Brain microvascular endothelial cell (primary cell): Measurements from ENCODE around the gene ZC3H18.

Experiments used
- DNase-seq: peaks from one replicate; pipeline ENCODE4 v3.0.0-alpha.2; 2020
- H3K27ac ChIP-seq: fragments of 250-450 bp; sonication (Bioruptor Pico); 2 replicates; pipeline ENCODE4 v1.5.1; 2020; ENCODE audit warnings: mild to moderate bottlenecking, moderate library complexity
- H3K27me3 ChIP-seq: fragments of 250-450 bp; sonication (Bioruptor Pico); replicated peaks from 2 replicates; pipeline ENCODE4 v1.5.1; 2020; ENCODE audit warnings: mild to moderate bottlenecking
- H3K36me3 ChIP-seq: fragments of 250-450 bp; sonication (Bioruptor Pico); replicated peaks from 2 replicates; pipeline ENCODE4 v1.5.1; 2020; ENCODE audit warnings: mild to moderate bottlenecking
- H3K4me3 ChIP-seq: 2 replicates; pipeline ENCODE4 v1.5.1; 2011; ENCODE audit warnings: low read depth, mild to moderate bottlenecking, control low read depth, low read length, moderate library complexity
- in situ Hi-C: cut with HindIII; loops from 2 replicates; pipeline ENCODE4 v1.10.0; 2017; ENCODE audit warnings: low sequenced_read_pairs, low pct_ligation_motif_present
- TF ChIP-seq, protein P1 (sequence below): IDR thresholded peaks from 2 replicates; pipeline ENCODE4 v1.5.1; 2011; ENCODE audit warnings: low read depth, mild to moderate bottlenecking, moderate library complexity, low read length, control low read depth, inconsistent platforms; ENCODE audit errors: missing control alignments

ZC3H18 gene

DNA sequence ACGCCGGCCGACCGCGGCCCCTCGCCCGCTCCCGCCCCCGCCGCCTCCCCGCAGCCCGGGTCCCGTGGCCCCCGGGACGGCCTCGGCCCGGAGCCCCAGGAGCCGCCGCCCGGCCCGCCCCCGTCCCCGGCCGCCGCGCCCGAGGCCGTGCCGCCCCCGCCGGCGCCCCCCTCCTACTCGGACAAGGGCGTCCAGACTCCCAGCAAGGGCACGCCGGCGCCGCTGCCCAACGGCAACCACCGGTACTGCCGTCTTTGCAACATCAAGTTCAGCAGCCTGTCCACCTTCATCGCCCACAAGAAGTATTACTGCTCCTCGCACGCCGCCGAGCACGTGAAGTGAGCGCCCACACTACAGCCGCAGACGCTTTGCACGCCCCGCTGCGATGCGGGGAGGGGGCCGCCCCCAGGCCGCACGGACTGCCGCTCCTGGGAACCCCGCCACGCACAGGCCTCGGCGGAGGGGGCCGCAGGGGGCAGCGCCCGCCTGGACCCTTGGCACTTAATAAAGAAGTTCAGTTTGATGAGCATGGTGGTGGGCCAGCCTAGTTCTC lies 35.5 kb upstream of the ZC3H18 start:
- H3K27ac ChIP-seq: no peak overlapping the region
- DNase-seq: peak; percentile 13
- in situ Hi-C loops: loop anchor here (25.0 kb wide), 1 partner anchor 97 kb away; no protein-coding TSS in a partner anchor

DNA sequence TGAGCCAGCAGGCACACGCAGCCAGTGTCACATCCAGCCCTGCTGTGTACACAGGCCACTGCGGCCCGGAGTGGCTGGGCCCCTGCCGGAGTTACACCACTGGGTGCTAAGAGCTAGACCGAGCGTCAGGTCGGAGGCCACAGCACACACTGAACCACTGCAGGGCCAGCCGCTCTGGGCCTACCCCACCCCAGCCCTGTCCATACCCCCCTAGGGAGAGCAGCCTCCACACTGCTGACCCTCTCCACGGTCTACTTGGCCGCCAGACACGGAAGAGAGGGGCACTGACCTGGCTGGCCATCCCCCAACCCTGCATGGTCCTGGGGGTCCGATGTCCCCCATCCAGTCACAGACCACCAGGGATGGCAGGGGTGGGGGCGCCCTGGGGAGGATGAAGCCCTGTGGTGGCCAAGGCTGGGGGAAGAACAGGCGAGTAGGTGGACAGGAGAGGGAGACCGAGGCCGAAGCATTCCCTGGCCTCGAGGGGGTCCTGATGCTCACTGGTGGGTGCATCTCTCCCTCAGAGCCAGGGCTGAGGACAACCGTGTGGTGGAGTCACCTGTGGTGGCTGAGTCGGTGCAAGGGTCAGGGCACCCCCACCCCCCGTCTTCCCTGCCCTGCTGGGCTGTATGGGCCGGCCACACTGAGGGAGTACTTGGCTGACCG lies 34.9 kb upstream of the ZC3H18 start:
- peaks cover 13% of the 10 kb centered on the region for H3K27me3 ChIP-seq

More for the DNA sequence above, 35.5 kb upstream of the ZC3H18 start:
- peak overlapping the region; percentile 43 for H3K4me3 ChIP-seq
- peaks cover 7% of the 10 kb centered on the region for H3K27me3 ChIP-seq
- no peaks in the 10 kb centered on the region for H3K36me3 ChIP-seq
- TF ChIP-seq, protein P1, sequence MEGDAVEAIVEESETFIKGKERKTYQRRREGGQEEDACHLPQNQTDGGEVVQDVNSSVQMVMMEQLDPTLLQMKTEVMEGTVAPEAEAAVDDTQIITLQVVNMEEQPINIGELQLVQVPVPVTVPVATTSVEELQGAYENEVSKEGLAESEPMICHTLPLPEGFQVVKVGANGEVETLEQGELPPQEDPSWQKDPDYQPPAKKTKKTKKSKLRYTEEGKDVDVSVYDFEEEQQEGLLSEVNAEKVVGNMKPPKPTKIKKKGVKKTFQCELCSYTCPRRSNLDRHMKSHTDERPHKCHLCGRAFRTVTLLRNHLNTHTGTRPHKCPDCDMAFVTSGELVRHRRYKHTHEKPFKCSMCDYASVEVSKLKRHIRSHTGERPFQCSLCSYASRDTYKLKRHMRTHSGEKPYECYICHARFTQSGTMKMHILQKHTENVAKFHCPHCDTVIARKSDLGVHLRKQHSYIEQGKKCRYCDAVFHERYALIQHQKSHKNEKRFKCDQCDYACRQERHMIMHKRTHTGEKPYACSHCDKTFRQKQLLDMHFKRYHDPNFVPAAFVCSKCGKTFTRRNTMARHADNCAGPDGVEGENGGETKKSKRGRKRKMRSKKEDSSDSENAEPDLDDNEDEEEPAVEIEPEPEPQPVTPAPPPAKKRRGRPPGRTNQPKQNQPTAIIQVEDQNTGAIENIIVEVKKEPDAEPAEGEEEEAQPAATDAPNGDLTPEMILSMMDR: peak; percentile 19

DNA sequence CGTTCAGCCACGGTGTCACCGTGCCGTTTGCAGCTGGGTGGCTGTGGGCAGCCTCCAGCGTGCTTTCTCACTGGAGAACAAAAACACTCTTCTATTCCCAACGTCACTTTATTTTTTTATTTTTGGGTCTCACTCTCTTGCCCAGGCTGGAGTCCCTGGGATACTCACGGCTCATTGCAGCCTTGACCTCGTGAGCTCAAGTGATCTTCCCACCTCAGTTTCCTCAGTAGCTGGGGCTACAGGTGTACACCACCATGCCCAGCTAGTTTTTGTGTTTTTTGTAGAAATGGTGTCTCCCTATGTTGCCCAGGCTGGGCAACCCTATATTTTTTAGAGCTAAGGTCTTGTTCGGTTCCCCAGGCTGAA lies 34.4 kb upstream of the ZC3H18 start:
- in situ Hi-C loops: loop anchor here (25.0 kb wide), 1 partner anchor 99 kb away; no protein-coding TSS in a partner anchor
- no peaks in the 10 kb centered on the region for H3K36me3 ChIP-seq
- H3K4me3 ChIP-seq: no peak overlapping the region
- TF ChIP-seq, protein P1: no peak
- H3K27ac ChIP-seq: no peak overlapping the region
- no peak for DNase-seq
- H3K27me3 ChIP-seq: peaks cover 18% of the 10 kb centered on the region

More for the DNA sequence above, 34.9 kb upstream of the ZC3H18 start:
- no peak overlapping the region for H3K27ac ChIP-seq
- DNase-seq: no peak
- H3K4me3 ChIP-seq: peak overlapping the region; percentile 43
- in situ Hi-C loops: loop anchor here (25.0 kb wide), 1 partner anchor 98 kb away; no protein-coding TSS in a partner anchor
- TF ChIP-seq, protein P1: no peak
- H3K36me3 ChIP-seq: no peaks in the 10 kb centered on the region

DNA sequence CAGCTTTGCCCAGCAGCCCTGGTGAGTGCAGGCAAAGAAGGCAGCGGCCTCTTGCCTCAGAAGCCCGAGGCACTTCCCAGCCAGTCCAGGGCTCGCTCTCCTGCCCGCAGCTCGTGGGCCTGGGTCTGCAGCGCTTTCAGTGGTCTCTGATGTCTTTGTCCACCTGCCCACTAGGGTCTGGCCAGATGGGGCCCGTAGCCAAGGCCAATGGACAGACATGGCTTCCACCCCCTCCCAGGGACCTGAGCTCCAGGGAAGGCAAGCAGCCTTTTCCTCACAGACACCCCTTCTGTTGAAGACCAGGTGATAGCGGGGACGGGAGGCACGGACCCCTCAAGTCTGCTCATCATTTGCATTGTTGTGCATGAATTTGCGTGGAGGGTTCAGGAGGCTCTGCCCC lies 33.7 kb upstream of the ZC3H18 start:
- in situ Hi-C loops: loop anchor here (25.0 kb wide), 1 partner anchor 99 kb away; no protein-coding TSS in a partner anchor
- peaks cover 19% of the 10 kb centered on the region for H3K27me3 ChIP-seq
- TF ChIP-seq, protein P1: no peak
- H3K4me3 ChIP-seq: no peak overlapping the region
- no peaks in the 10 kb centered on the region for H3K36me3 ChIP-seq
- no peak for DNase-seq
- no peak overlapping the region for H3K27ac ChIP-seq

DNA sequence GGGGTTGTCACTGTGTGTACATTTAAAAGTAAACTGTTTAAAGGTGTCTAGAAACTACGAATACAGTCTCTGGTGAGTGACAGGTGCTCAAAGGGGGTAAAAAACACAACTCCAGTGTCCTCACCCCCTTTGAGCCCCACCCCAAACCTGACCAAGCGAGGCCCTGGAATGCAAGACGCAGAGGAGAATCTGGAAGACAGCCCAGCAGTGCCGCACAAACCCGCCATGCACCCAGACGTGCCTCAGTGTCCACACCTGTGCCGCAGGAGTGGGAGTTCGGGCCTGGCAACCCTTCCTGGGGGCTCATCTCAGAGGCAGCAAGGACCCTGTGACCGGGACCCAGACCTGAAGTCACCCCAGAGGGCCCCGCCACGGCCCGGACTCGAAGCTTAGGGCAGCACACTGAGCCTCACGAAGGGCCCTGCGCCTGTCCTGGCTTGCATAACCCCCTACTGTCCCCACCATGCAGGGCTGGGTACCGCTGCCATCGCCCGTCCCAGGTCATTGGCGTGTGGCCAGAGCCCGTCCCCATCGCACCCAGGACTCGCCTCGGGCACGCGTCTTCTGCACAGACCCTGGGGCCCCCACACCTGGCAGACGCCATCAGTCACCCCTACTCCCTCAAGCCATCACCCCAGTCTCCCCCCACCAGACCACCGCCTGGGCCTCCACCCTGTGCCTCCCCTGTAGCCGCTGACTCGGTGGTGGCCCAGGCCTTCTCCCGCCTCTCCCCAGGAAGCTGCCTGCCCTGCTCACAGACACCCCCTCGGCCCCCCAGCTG lies 33.0 kb upstream of the ZC3H18 start:
- no peaks in the 10 kb centered on the region for H3K36me3 ChIP-seq
- H3K27ac ChIP-seq: no peak overlapping the region
- H3K27me3 ChIP-seq: peaks cover 19% of the 10 kb centered on the region
- H3K4me3 ChIP-seq: no peak overlapping the region
- TF ChIP-seq, protein P1: no peak
- no peak for DNase-seq
- in situ Hi-C loops: loop anchor here (25.0 kb wide), 1 partner anchor 100 kb away; no protein-coding TSS in a partner anchor
